Ovary (tissue), 9 donors: ENCODE measurements around the gene GABRG3. TPM values are rescaled to one million over a fixed set of nuclear protein-coding genes. Genes with fewer than 3 reads are reported as not detected.

ENCODE experiments used
- DNase-seq, 5 donors: peaks; one replicate each; pipeline ENCODE4 v3.0.0-alpha.2; 2019 to 2020
- H3K27ac ChIP-seq, 2 donors: fragments of 200-600 bp; one replicate each; pipeline versions ENCODE4 v1.5.1 to v1.8.0; 2019 to 2022
- H3K27me3 ChIP-seq: fragments of 200-600 bp; one replicate; pipeline ENCODE4 v1.8.0; 2022
- H3K36me3 ChIP-seq: fragments of 200-600 bp; sonication (generic); one replicate; pipeline ENCODE4 v1.5.1; 2019
- H3K4me1 ChIP-seq: one replicate; pipeline ENCODE4 v1.8.1; 2013; ENCODE audit warnings: mild to moderate bottlenecking, moderate library complexity; ENCODE audit not compliant: insufficient read depth
- H3K4me3 ChIP-seq: fragments of 200-600 bp; sonication (generic); one replicate; pipeline ENCODE4 v1.5.1; 2017
- H3K9me3 ChIP-seq, 2 donors: fragments of 200-600 bp in 1 of 2; sonication (generic) in 1 of 2; one replicate each; pipeline versions ENCODE4 v1.5.1 to v1.8.1; 2013 to 2019; ENCODE audit warnings: mild to moderate bottlenecking in 1 of 2, moderate library complexity in 1 of 2
- EP300 ChIP-seq: sonication (generic); formaldehyde crosslinking; IDR thresholded peaks from one replicate; pipeline ENCODE4 v1.6.1; 2017; ENCODE audit warnings: antibody characterized with exemption
- POLR2A ChIP-seq: fragments of 450-650 bp; IDR thresholded peaks from one replicate; pipeline ENCODE4 v1.6.1; 2017; ENCODE audit warnings: antibody characterized with exemption, mild to moderate bottlenecking, moderate library complexity
- WGBS, 3 donors: extraction: QIAGEN DNeasy Blood & Tissue Kit in 1 of 3; methylation state at CpG; one replicate each; pipeline versions ENCODE4 v1.1.5 to v1.1.7; 2013 to 2017; 5-methylcytosine and 5-hydroxymethylcytosine counted together
- intact Hi-C, 4 donors: fragments of 100-400 bp; cut with DNase I; formaldehyde crosslinking; loops; one replicate each; pipeline versions ENCODE4 v1.11.0 to v1.15.1; 2022 to 2023
- polyA plus RNA-seq, 2 donors: library from polyadenylated mRNA; stranded (reverse); fragments of 200-250 nt in 1 of 2; fragments of 350-450 nt in 1 of 2; fragmentation: Illumina TruSeq in 1 of 2; extraction: RNeasy Lipid Tissue Mini Kit (QIAGEN cat#74804) in 1 of 2; gene quantifications; one replicate each; pipeline ENCODE4 v1.2.3, GENCODE V29; 2013 to 2014
- total RNA-seq, 7 donors: library from RNA; depleted of rRNA in 2 of 7; stranded (reverse); fragments of >200 nt in 2 of 7; fragmentation: NEBNext Ultra II Directional in 3 of 7; extraction: Animal tissue kit (Norgen Biotek cat#: 25700) in 3 of 7; gene quantifications; one replicate each; pipeline versions ENCODE4 v1.1.0 to v1.2.4, GENCODE V29; 2016 to 2023
- TF ChIP-seq, protein P1 (sequence below), 3 donors: fragments of 450-650 bp in 2 of 3; fragments of 200-600 bp in 1 of 3; IDR thresholded peaks; one replicate each; pipeline versions ENCODE4 v1.5.1 to v1.8.0; 2016 to 2022; ENCODE audit warnings: antibody characterized with exemption in 3 of 3, mild to moderate bottlenecking in 1 of 3
- donor health status: DM: no; HTN: no; CAD: no; lungs with moderate emphysema.
- donor health status: DM: no; HTN: no; CAD: no.
- donor health status: Bipolar disorder and iron deficiency.
- donor health status: DM: yes; HTN: yes; CAD: no.
- donor health status: DM: no; HTN: no; CAD: no.
- donor health status: DM: yes; HTN: yes; CAD: no.

GABRG3 gene
- total and polyA plus RNA-seq, 9 donors: 0.01 to 0.18 (median 0.13) TPM; not detected in 6

DNA sequence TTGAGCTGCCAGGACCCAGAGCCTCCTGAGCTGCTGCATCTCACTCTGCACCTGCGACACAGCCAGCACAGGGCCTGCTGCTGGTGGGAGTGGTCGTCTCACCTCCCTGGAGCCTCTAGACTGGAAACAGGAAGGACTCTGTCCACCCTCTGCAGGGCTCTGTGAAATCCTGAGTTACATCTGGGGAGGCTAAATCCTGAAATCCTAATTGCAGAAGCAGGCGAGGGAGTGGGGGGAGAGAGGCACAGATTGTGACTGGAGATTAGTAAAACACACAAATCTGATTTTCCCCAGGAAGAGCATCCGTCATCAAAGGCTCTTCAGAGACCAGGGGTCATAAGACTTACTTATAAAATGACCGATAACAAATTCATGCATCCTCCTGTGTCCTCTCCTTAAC is 31.6 kb upstream of the GABRG3 start:
- intact Hi-C loops: no loop called here

DNA sequence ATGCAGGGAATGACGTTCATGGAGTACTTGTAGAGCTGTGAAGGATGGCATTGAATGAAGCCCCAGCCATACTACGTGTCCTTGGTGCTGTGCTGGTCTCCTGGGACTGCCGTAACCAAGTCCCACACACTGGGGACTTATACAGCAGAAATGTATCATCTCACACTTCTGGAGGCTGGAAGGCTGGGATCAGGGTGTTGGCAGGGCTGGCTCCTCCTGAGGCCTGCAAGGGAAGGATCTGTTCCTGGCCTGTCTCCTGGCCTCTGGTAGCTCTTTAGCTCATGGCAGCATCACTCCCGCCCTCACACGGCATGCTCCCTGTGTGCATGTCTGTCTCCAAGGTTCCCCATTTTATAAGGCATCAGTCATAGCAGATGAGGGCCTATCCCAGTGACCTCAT is 29.5 kb upstream of the GABRG3 start:
- Histone ChIP-seq H3K9me3 (no peaks in the 10 kb centered on the region), H3K4me3 (no peak overlapping the region), H3K4me1 (no peaks in the 10 kb centered on the region), H3K27me3 (no peaks in the 10 kb centered on the region), H3K36me3 (no peaks in the 10 kb centered on the region), H3K27ac (no peak overlapping the region)
- TF ChIP-seq POLR2A: no peak
- TF ChIP-seq, protein P1, sequence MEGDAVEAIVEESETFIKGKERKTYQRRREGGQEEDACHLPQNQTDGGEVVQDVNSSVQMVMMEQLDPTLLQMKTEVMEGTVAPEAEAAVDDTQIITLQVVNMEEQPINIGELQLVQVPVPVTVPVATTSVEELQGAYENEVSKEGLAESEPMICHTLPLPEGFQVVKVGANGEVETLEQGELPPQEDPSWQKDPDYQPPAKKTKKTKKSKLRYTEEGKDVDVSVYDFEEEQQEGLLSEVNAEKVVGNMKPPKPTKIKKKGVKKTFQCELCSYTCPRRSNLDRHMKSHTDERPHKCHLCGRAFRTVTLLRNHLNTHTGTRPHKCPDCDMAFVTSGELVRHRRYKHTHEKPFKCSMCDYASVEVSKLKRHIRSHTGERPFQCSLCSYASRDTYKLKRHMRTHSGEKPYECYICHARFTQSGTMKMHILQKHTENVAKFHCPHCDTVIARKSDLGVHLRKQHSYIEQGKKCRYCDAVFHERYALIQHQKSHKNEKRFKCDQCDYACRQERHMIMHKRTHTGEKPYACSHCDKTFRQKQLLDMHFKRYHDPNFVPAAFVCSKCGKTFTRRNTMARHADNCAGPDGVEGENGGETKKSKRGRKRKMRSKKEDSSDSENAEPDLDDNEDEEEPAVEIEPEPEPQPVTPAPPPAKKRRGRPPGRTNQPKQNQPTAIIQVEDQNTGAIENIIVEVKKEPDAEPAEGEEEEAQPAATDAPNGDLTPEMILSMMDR (IDR thresholded peaks at IDR 0.05): no peak
- no peak for TF ChIP-seq EP300
- no peak for DNase-seq
- 84 to 93% (median 90%) methylated on average over 5 of the region's 5 CpGs for WGBS, 3 donors
- intact Hi-C loops: loop anchor here in 1 of 4 donors (10.0 kb wide), 1 partner anchor 57 kb away; no protein-coding TSS in a partner anchor

More for the DNA sequence above, 31.6 kb upstream of the GABRG3 start:
- Histone ChIP-seq H3K4me3 (no peak overlapping the region), H3K4me1 (no peaks in the 10 kb centered on the region), H3K9me3 (no peaks in the 10 kb centered on the region), H3K36me3 (no peaks in the 10 kb centered on the region), H3K27ac (no peak overlapping the region), H3K27me3 (no peaks in the 10 kb centered on the region)
- TF ChIP-seq POLR2A: no peak
- TF ChIP-seq, protein P1 (IDR thresholded peaks at IDR 0.05): no peak
- TF ChIP-seq EP300: no peak
- WGBS, 3 donors: 61 to 67% (median 67%) methylated on average over 5 of the region's 5 CpGs
- DNase-seq: no peak

DNA sequence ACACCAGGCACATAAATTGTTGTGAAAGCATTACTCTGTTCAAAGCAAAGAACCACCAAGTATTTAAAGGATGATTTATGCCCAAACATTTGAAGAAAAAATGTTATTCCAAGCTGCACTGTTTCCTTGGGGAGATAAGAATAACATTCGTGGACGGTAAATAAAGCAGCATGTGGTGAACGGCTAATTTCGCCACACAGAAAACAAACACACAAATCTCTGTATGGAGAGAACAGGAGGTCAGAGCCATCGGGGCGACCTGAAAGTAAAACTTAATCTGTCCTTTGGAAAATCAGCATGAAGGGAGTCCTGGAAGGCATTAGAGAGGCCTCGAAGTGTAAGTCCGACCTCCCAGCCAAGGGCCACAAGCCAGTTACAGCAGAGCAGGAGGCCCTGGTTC is 27.1 kb upstream of the GABRG3 start:
- H3K27me3 ChIP-seq: no peaks in the 10 kb centered on the region
- no peaks in the 10 kb centered on the region for H3K4me1 ChIP-seq
- DNase-seq: no peak
- no peak for TF ChIP-seq EP300
- TF ChIP-seq, protein P1 (IDR thresholded peaks at IDR 0.05): no peak
- no peak for TF ChIP-seq POLR2A
- H3K4me3 ChIP-seq: no peak overlapping the region
- H3K27ac ChIP-seq: no peak overlapping the region
- intact Hi-C loops: loop anchor here in 1 of 4 donors (10.0 kb wide), 1 partner anchor 59 kb away; no protein-coding TSS in a partner anchor
- no peaks in the 10 kb centered on the region for H3K36me3 ChIP-seq
- H3K9me3 ChIP-seq: no peaks in the 10 kb centered on the region
- 3 to 10% (median 8%) methylated on average over 8 of the region's 8 CpGs for WGBS, 3 donors

DNA sequence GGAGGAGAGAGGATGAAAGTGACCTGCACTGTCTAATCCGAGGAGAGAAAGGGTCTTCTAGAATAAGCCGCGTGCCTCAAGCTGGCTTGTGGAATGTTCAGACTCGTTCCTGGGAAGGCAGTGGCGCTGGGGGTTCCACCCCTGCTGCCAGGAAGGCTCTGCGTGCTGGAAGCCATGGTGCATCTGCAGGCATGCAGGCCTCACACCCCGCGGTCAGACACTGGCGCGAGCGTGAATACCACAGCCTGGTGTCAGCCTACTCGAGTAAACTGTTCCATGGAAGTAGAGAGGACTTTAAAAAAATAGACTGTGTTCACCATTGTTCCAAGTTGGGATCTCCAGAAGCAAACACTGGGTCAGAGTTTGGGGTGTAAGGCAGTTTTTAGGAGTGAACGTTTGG is 25.9 kb upstream of the GABRG3 start:
- H3K4me1 ChIP-seq: no peaks in the 10 kb centered on the region
- no peaks in the 10 kb centered on the region for H3K36me3 ChIP-seq
- TF ChIP-seq, protein P1 (IDR thresholded peaks at IDR 0.05): no peak
- TF ChIP-seq POLR2A (no peak), EP300 (no peak)
- no peak overlapping the region for H3K4me3 ChIP-seq
- intact Hi-C loops: loop anchor here in 1 of 4 donors (10.0 kb wide), 1 partner anchor 60 kb away; no protein-coding TSS in a partner anchor
- DNase-seq: no peak
- no peak overlapping the region for H3K27ac ChIP-seq
- WGBS, 3 donors: 83 to 91% (median 84%) methylated on average over 13 of the region's 13 CpGs
- no peaks in the 10 kb centered on the region for H3K27me3 ChIP-seq
- H3K9me3 ChIP-seq: no peaks in the 10 kb centered on the region
